Spleen (tissue), 11 donors: ENCODE results near the gene SPATS2L. TPM values are rescaled to one million over a fixed set of nuclear protein-coding genes. Genes with fewer than 3 reads are reported as not detected.

ENCODE experiments used
- DNase-seq: peaks from one replicate; pipeline ENCODE4 v3.0.0-alpha.2; 2020
- H3K27ac ChIP-seq, 8 donors: fragments of 200-600 bp; sonication (generic) in 7 of 8; 1 replicate in 4 of 8; 2 replicates in 4 of 8; pipeline versions ENCODE4 v1.5.0 to v1.8.0; 2016 to 2021; ENCODE audit warnings: inconsistent platforms in 4 of 8, mild to moderate bottlenecking in 4 of 8, moderate library complexity in 1 of 8
- H3K27me3 ChIP-seq, 7 donors: fragments of 200-600 bp; sonication (generic) in 6 of 7; replicated peaks in 1 of 7; 1 replicate in 4 of 7; 2 replicates in 3 of 7; pipeline versions ENCODE4 v1.5.0 to v1.8.0; 2016 to 2021; ENCODE audit warnings: inconsistent platforms in 3 of 7, mild to moderate bottlenecking in 1 of 7
- H3K36me3 ChIP-seq, 6 donors: fragments of 200-600 bp; sonication (generic) in 5 of 6; 1 replicate in 4 of 6; 2 replicates in 2 of 6; pipeline versions ENCODE4 v1.5.0 to v1.8.0; 2016 to 2021; ENCODE audit warnings: inconsistent platforms in 2 of 6
- H3K4me1 ChIP-seq, 6 donors: fragments of 200-600 bp; sonication (generic) in 5 of 6; 1 replicate in 3 of 6; 2 replicates in 3 of 6; pipeline versions ENCODE4 v1.5.0 to v1.8.0; 2016 to 2021; ENCODE audit warnings: inconsistent platforms in 3 of 6
- H3K4me3 ChIP-seq, 8 donors: fragments of 200-600 bp; sonication (generic) in 7 of 8; 1 replicate in 4 of 8; 2 replicates in 4 of 8; pipeline versions ENCODE4 v1.5.0 to v1.8.0; 2016 to 2021; ENCODE audit warnings: inconsistent platforms in 4 of 8, mild to moderate bottlenecking in 4 of 8, moderate library complexity in 2 of 8
- H3K9me3 ChIP-seq, 8 donors: fragments of 200-600 bp; sonication (generic) in 7 of 8; 1 replicate in 4 of 8; 2 replicates in 4 of 8; pipeline versions ENCODE4 v1.5.0 to v1.8.0; 2016 to 2021; ENCODE audit warnings: inconsistent platforms in 4 of 8
- CTCF ChIP-seq, 11 experiments: fragments of 200-600 bp in 7 of 11; fragments of 450-650 bp in 4 of 11; sonication (generic) in 4 of 11; IDR thresholded peaks in 8 of 11; conservative IDR thresholded peaks in 3 of 11; 1 replicate in 7 of 11; 2 replicates in 4 of 11; pipeline versions ENCODE4 v1.4.0 to v1.8.0; 2016 to 2021; ENCODE audit warnings: antibody characterized with exemption in 11 of 11, inconsistent platforms in 4 of 11, mild to moderate bottlenecking in 1 of 11
- POLR2A ChIP-seq, 3 donors: fragments of 450-650 bp; IDR thresholded peaks; one replicate each; pipeline ENCODE4 v1.5.1; 2017; ENCODE audit warnings: antibody characterized with exemption in 3 of 3, mild to moderate bottlenecking in 1 of 3
- POLR2AphosphoS5 ChIP-seq, 3 donors: sonication (generic); formaldehyde crosslinking; IDR thresholded peaks; one replicate each; pipeline ENCODE4 v1.5.1; 2017; ENCODE audit warnings: antibody characterized with exemption in 3 of 3
- WGBS, 5 donors: extraction: QIAGEN DNeasy Blood & Tissue Kit in 3 of 5; methylation state at CpG; one replicate each; pipeline versions ENCODE4 v1.1.5 to v1.1.7; 2013 to 2018; 5-methylcytosine and 5-hydroxymethylcytosine counted together
- intact Hi-C: fragments of 100-400 bp; cut with DNase I; formaldehyde crosslinking; loops from one replicate; pipeline ENCODE4 v1.15.0; 2023; ENCODE audit warnings: low total_unique reads
- polyA plus RNA-seq, 3 donors: library from polyadenylated mRNA; stranded (reverse); fragments of 200-250 nt; gene quantifications; one replicate each; pipeline ENCODE4 v1.2.1, GENCODE V29; 2013
- total RNA-seq, 7 donors: library from RNA; depleted of rRNA in 3 of 7; stranded (reverse); fragments of >200 nt in 3 of 7; fragmentation: NEBNext Ultra II Directional in 4 of 7; extraction: Animal tissue kit (Norgen Biotek cat#: 25700) in 4 of 7; gene quantifications; one replicate each; pipeline versions ENCODE4 v1.1.0 to v1.2.1, GENCODE V29; 2016 to 2021
- donor health status: healthy with polysubstance abuse.
- donor health status: DM: no; HTN: no; CAD: no; lungs with moderate emphysema.
- donor health status: DM: no; HTN: no; CAD: no.
- donor health status: Bipolar disorder and iron deficiency.
- donor health status: healthy.
- donor health status: DM: no; HTN: no; CAD: no.
- donor health status: DM: yes; HTN: yes; CAD: no.

SPATS2L gene
- total and polyA plus RNA-seq, 10 donors: 9.5 to 84.7 (median 57.2) TPM

- Histone ChIP-seq H3K9me3 (no peaks in the 10 kb centered on the region), H3K27ac (no peak overlapping the region), H3K4me1 (peaks cover 0 to 13% (median 5%) of the 10 kb centered on the region in 6 donors), H3K4me3 (no peak overlapping the region), H3K27me3 (no peaks in the 10 kb centered on the region), H3K36me3 (no peaks in the 10 kb centered on the region)
- 78 to 89% (median 80%) methylated on average over 6 of the region's 6 CpGs for WGBS, 5 donors
- intact Hi-C loops: no loop called here
- TF ChIP-seq POLR2AphosphoS5 (IDR thresholded peaks at IDR 0.05) (no peak), CTCF (IDR thresholded peaks at IDR 0.05 in 8 of 11, conservative IDR thresholded peaks at IDR 0.05 in 3 of 11) (no peak), POLR2A (IDR thresholded peaks at IDR 0.05) (no peak)
- DNase-seq: no peak
Measured at GRCh38 chr2:200321780-200322534, 15.5 kb downstream of the SPATS2L start.

- no peaks in the 10 kb centered on the region for H3K9me3 ChIP-seq
- WGBS, 5 donors: 70 to 86% (median 83%) methylated on average over 1 of the region's 1 CpG
Measured at GRCh38 chr2:200322607-200323006, 16.1 kb downstream of the SPATS2L start.

GRCh38 chr2:200324362-200324761 lies 17.9 kb downstream of the SPATS2L start:
- Histone ChIP-seq H3K27me3 (no peaks in the 10 kb centered on the region), H3K27ac (no peak overlapping the region), H3K4me1 (peaks cover 0 to 3% (median 0%) of the 10 kb centered on the region in 6 donors), H3K36me3 (no peaks in the 10 kb centered on the region), H3K9me3 (no peaks in the 10 kb centered on the region), H3K4me3 (no peak overlapping the region)
- WGBS, 5 donors: 73 to 87% (median 79%) methylated on average over 1 of the region's 1 CpG
- intact Hi-C loops: no loop called here
- no peak for TF ChIP-seq CTCF (IDR thresholded peaks at IDR 0.05 in 8 of 11, conservative IDR thresholded peaks at IDR 0.05 in 3 of 11)
- TF ChIP-seq POLR2AphosphoS5 (IDR thresholded peaks at IDR 0.05): no peak
- TF ChIP-seq POLR2A (IDR thresholded peaks at IDR 0.05): no peak
- DNase-seq: no peak

More at GRCh38 chr2:200322607-200323006, 16.1 kb downstream of the SPATS2L start:
- intact Hi-C loops: no loop called here
- no peaks in the 10 kb centered on the region for H3K36me3 ChIP-seq
- no peak for DNase-seq
- peaks cover 0 to 6% (median 3%) of the 10 kb centered on the region in 6 donors for H3K4me1 ChIP-seq
- no peak overlapping the region for H3K27ac ChIP-seq
- TF ChIP-seq POLR2A (IDR thresholded peaks at IDR 0.05) (no peak), POLR2AphosphoS5 (IDR thresholded peaks at IDR 0.05) (no peak), CTCF (IDR thresholded peaks at IDR 0.05 in 8 of 11, conservative IDR thresholded peaks at IDR 0.05 in 3 of 11) (no peak)
- no peaks in the 10 kb centered on the region for H3K27me3 ChIP-seq
- no peak overlapping the region for H3K4me3 ChIP-seq

- no peak for DNase-seq
- Histone ChIP-seq H3K4me3 (no peak overlapping the region), H3K27ac (peak overlapping the region in 1 of 8 donors; percentile 3), H3K27me3 (no peaks in the 10 kb centered on the region), H3K36me3 (no peaks in the 10 kb centered on the region), H3K9me3 (no peaks in the 10 kb centered on the region), H3K4me1 (peaks cover 0 to 16% (median 0%) of the 10 kb centered on the region in 6 donors)
- WGBS, 5 donors: 69 to 81% (median 75%) methylated on average over 2 of the region's 2 CpGs
- TF ChIP-seq CTCF (IDR thresholded peaks at IDR 0.05 in 8 of 11, conservative IDR thresholded peaks at IDR 0.05 in 3 of 11) (no peak), POLR2A (IDR thresholded peaks at IDR 0.05) (no peak), POLR2AphosphoS5 (IDR thresholded peaks at IDR 0.05) (no peak)
- intact Hi-C loops: no loop called here
Measured at GRCh38 chr2:200329384-200329783, 22.9 kb downstream of the SPATS2L start.
